Activated T-cell treated with anti-CD3 and anti-CD28 coated beads, Interleukin-2, amount 50 U/mL, for 72 hours (primary cell): ENCODE results near the gene RUFY1. TPM values are rescaled to one million over a fixed set of nuclear protein-coding genes. Genes with fewer than 3 reads are reported as not detected.
"Not testable (repeated sequence)": the region's sequence is repeated elsewhere in the genome, so short reads cannot be mapped to it uniquely, and the experiment has no call there.

Experiments used
- ATAC-seq, 2 donors: fragments of 150-1000 bp; cut with Tn5 transposase; replicated peaks in 1 of 2; 2 replicates each; pipeline ENCODE4 v1.10.0; 2021; ENCODE audit warnings: moderate library complexity in 2 of 2, mild to moderate bottlenecking in 1 of 2
- DNase-seq, 2 donors: peaks; one replicate each; pipeline ENCODE4 v3.0.0; 2021 to 2022; ENCODE audit warnings: mixed read lengths in 1 of 2
- H3K27ac Mint-ChIP-seq: one replicate; pipeline ENCODE4 v1.8.0; 2022; ENCODE audit warnings: mild to moderate bottlenecking, moderate library complexity, mixed read lengths
- H3K27me3 Mint-ChIP-seq: one replicate; pipeline ENCODE4 v1.8.0; 2022; ENCODE audit warnings: low read depth, mixed read lengths
- H3K36me3 Mint-ChIP-seq, 2 donors: one replicate each; pipeline ENCODE4 v1.8.0; 2022; ENCODE audit warnings: mixed read lengths in 2 of 2, mild to moderate bottlenecking in 1 of 2; ENCODE audit not compliant: insufficient read depth in 2 of 2
- H3K4me1 Mint-ChIP-seq: one replicate; pipeline ENCODE4 v1.8.0; 2022; ENCODE audit warnings: low read depth, mixed read lengths
- H3K4me3 Mint-ChIP-seq, 2 donors: one replicate each; pipeline ENCODE4 v1.8.0; 2022; ENCODE audit warnings: mild to moderate bottlenecking in 2 of 2, mixed read lengths in 2 of 2, moderate library complexity in 2 of 2
- H3K9me3 Mint-ChIP-seq, 2 donors: one replicate each; pipeline ENCODE4 v1.8.0; 2022; ENCODE audit warnings: mixed read lengths in 2 of 2
- total RNA-seq, 2 donors: library from RNA; stranded (reverse); gene quantifications; one replicate each; pipeline ENCODE4 v1.2.3, GENCODE V29; 2022

The RUFY1 gene
- total RNA-seq, 2 donors from 2014 or later: 32.0 to 37.9 TPM

GRCh38 chr5:179649166-179649703 lies 98.9 kb downstream of the RUFY1 start:
- not testable (repeated sequence) for ATAC-seq, H3K27ac Mint-ChIP-seq, H3K4me3 Mint-ChIP-seq, H3K4me1 Mint-ChIP-seq, H3K9me3 Mint-ChIP-seq, H3K27me3 Mint-ChIP-seq, DNase-seq, H3K36me3 Mint-ChIP-seq

- H3K36me3 Mint-ChIP-seq, H3K27me3 Mint-ChIP-seq, H3K27ac Mint-ChIP-seq, H3K4me1 Mint-ChIP-seq, ATAC-seq, H3K4me3 Mint-ChIP-seq, H3K9me3 Mint-ChIP-seq, DNase-seq: not testable (repeated sequence)
These were observed 99.9 kb downstream of the RUFY1 start for GRCh38 chr5:179650245-179650644.

- ATAC-seq, H3K4me3 Mint-ChIP-seq, H3K4me1 Mint-ChIP-seq, H3K27me3 Mint-ChIP-seq, DNase-seq, H3K27ac Mint-ChIP-seq, H3K9me3 Mint-ChIP-seq, H3K36me3 Mint-ChIP-seq: not testable (repeated sequence)
These were observed 102.8 kb downstream of the RUFY1 start for GRCh38 chr5:179653135-179653534.

GRCh38 chr5:179657302-179658178 lies 107.2 kb downstream of the RUFY1 start:
- not testable (repeated sequence) for H3K9me3 Mint-ChIP-seq, H3K36me3 Mint-ChIP-seq, H3K4me1 Mint-ChIP-seq, H3K27ac Mint-ChIP-seq, H3K27me3 Mint-ChIP-seq, DNase-seq
- H3K4me3 Mint-ChIP-seq: peak overlapping the region in 1 of 2 donors; percentile 88
- peak; percentile 97 for ATAC-seq

- not testable (repeated sequence) for H3K27ac Mint-ChIP-seq, H3K9me3 Mint-ChIP-seq, DNase-seq, H3K36me3 Mint-ChIP-seq, H3K4me1 Mint-ChIP-seq, H3K27me3 Mint-ChIP-seq
- peak overlapping the region; percentile 86 to 88 for H3K4me3 Mint-ChIP-seq
- ATAC-seq: peak; percentile 76 to 78
These were observed 108.0 kb downstream of the RUFY1 start for GRCh38 chr5:179658179-179658856.

Other genes starting within 250 kb of the RUFY1 start
- gene ADAMTS2, start 205.1 kb upstream of the RUFY1 start, total RNA-seq: not detected
- 100 to 1,000 TPM; 805 to 958 TPM for gene HNRNPH1, start 73.1 kb downstream of the RUFY1 start, total RNA-seq
- gene CBY3, start 130.5 kb downstream of the RUFY1 start, total RNA-seq: under 1 TPM in 1 of 2 donors, not detected in 1; 0.44 TPM
- 100 to 1,000 TPM; 572 to 714 TPM for gene CANX, start 148.4 kb downstream of the RUFY1 start, total RNA-seq
- gene MAML1, start 182.3 kb downstream of the RUFY1 start, total RNA-seq: 10 to 100 TPM; 26.9 to 28.0 TPM
- gene LTC4S, start 243.4 kb downstream of the RUFY1 start, total RNA-seq: 1 to 10 TPM; 1.5 TPM